HG03460 (cell line): ENCODE results near the gene LYPD6B.

Source experiments
- ATAC-seq: cut with Tn5 transposase; IDR thresholded peaks from one replicate; pipeline ENCODE4 v1.9.1; 2021; ENCODE audit not compliant: unreplicated experiment

LYPD6B gene

GRCh38 chr2:149104221-149104620, 65.7 kb downstream of the LYPD6B start:
- no peak for ATAC-seq

- no peak for ATAC-seq
Observed at GRCh38 chr2:149112068-149112467, 73.6 kb downstream of the LYPD6B start.

GRCh38 chr2:149112713-149113112, 74.2 kb downstream of the LYPD6B start:
- ATAC-seq = no peak

DNA sequence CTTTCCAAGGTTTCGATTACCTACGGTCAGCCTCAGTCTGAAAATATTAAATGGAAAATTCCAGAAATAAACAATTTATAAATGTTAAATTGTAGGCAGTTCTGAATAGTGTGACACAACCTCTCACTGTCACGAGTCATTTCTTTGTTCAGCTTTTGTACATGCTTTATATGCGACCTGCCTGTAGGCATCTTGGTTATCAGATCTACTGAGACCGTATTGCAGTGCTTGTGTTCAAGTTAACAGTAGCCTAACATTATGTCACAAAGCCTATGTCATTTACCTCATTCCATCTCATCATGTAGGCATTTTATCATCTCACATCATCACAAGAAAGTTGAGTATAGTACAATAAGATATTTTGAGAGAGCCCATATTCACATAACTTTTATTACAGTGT, 77.3 kb downstream of the LYPD6B start:
- ATAC-seq = no peak

DNA sequence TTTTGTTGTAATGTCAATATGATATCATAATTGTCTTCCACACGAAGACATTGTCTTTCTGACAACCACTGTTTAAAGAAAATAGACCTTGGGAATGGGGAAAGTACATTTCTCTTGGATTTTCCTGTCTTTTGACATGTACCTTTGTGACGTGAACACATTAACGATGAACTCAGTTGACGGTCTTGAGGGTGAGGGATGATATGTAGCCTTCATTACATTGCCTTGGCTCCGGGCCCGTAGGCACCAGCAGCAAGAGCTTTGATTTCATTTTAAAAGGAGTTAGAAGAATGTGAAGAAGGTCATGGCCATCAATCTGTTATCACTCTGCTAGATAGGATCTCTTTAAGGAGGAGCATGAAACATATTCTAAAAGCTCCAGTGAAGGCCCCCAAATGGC, 80.9 kb downstream of the LYPD6B start:
- ATAC-seq = no peak

DNA sequence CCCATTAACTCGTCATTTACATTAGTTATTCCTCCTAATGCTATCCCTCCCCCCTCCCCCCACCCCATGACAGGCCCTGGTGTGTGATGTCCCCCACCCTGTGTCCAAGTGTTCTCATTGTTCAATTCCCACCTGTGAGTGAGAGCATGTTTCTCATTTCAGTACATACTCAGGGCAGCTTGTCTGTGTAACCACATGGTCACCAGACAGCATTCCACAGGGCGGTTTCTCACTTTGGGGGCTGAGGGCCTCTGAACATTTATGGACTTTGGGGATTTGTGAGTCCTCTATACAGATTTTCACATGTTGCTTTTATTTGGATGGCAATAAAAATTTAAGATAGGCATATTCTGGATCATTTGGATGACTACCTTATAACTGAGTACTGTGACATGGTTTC, 84.0 kb downstream of the LYPD6B start:
- no peak for ATAC-seq

DNA sequence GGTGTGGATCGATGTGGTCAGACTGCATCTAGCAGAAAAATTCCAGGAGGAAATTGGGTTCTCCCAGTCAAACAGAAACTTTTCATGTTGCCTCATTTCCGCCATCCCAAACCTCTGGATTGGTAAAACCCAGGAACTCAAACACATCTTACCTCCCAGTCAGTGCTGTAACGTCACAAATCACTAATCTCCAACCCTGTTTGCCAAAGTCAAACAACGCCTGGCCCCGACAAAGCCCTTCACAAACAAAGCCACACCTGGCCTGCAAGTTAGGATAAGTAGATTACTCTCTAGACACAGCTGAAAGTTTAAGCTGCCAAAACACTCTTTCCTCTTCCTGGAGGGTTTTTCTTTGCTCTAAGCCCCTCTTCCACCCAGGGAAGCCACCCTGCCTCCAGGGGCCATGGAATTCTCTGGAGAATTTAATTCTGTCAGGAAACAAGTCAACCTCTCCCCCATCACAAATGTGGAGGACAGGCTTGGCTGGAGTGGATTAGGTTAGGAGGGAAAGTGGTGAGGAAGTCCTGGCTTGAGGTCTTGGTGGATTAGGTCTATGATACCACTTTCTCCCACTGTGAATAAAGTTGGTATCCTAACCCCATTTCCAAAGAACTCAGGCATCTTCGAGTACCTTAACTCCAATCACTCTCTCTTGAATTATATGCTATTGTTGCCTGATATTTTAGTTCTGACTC, 86.7 kb downstream of the LYPD6B start:
- ATAC-seq = no peak

GRCh38 chr2:149129433-149129832, 90.9 kb downstream of the LYPD6B start:
- no peak for ATAC-seq

- no peak for ATAC-seq
Observed at GRCh38 chr2:149132339-149132738, 93.8 kb downstream of the LYPD6B start.

GRCh38 chr2:149132901-149133300, 94.4 kb downstream of the LYPD6B start:
- ATAC-seq = no peak

DNA sequence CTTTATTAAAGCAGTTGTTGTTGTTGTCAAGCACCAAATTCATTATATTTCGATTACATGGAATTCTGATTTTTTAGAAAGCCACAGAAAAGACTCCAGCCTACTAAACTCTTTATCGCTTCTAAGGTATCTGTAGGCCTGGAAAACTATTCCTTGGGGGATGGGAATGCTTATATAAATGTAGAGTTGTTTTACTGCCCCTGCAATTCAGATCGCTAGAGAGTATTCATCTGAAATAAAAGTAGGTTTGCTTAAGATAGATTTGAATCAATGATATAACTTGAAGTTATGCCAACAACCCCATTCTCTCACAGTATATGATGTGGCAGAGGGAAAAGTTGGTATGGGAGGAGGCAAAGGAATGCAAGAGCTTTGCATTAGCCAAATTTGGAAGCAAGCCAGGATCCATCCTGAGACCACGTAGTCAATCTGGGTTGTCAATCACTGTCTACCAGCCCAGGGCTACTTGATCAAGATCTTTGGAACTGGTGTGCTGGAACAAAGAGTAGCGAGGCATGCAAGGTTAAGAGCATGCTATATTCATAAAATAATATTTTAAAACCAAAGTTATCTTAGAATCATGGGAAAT, 95.9 kb downstream of the LYPD6B start:
- ATAC-seq = no peak

GRCh38 chr2:149136111-149136510, 97.6 kb downstream of the LYPD6B start:
- no peak for ATAC-seq

DNA sequence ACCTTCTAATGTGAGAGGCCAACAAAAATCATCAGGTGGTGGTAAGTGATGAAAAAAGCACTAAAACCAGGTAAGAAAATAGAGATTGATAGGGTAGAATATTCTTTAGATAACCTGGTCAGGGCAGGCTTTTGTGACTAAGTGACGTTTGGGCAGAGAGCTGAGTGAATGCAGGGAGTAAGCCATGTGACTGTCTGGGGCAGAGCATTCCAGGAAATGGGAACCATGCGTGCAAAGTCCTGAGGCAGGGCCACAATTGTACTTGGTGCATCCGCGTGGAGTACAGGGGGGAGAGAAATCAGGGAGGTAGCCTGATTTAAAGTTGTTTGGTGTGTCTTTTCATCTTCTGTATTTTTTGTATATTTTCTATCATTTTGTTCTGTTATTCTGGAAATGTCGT, 102.5 kb downstream of the LYPD6B start:
- no peak for ATAC-seq

DNA sequence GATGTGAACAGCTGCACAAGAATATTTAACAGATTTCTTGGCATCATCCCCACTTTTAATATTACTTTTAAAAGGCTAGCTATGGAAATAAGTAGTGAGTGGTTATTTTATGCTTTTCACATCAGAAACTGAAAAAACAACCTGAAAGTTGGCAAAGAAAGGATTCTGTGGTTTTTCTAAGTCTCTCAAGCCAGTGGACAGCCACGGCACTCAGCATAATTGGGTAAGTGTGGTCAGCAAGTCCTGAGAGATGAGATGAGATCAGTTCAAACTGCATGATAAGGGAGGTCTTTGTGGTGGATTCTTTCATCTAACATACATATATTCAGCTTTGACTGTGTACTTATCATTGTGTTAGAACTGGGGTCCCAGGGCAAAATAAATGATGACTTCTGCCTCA, 105.2 kb downstream of the LYPD6B start:
- no peak for ATAC-seq

DNA sequence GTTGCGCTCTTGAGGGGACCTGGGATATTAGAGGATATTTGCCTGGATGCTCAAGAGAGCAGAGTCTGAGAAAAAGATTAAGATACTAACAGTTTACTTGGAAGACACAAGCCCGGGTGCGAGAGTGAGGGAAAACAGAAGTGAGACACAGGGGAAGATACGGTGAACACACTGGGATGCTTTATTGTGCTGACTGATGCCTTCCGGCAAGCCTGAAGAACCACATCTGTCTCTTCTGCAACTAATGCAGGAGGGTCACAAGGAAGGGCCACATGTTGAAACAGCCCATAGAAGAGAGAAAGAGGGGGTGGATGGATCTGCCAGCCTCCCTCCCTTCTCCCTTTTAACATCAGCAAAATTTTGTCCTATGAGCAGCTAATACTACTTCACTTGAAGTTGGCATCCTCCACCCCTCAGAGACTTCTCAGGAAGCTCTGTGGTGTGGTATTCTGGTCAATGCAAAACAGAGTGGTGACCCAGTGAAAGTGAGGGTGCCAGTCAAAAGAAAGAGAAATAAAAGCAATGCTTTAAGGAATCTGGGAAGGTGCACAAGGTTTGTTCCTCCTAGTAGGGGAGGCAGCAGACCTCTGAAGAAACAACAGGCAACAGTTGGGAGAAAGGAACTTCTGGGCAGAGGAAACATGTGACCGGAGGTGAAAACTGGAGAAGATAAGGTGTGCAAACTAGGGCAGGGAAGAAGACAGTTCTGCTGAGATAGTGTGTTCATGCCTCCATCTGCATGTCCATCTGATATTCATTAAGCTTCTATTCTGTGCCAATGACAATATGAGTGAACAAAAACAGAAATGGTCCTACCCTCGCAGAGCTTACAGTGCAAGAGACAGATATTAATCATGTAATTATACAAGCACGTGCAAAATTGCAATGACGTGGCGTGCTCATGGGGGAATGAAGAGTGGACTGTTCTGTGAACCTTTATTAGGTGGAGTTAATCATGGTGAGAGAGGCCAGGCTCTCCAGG, 107.1 kb downstream of the LYPD6B start:
- ATAC-seq = no peak

DNA sequence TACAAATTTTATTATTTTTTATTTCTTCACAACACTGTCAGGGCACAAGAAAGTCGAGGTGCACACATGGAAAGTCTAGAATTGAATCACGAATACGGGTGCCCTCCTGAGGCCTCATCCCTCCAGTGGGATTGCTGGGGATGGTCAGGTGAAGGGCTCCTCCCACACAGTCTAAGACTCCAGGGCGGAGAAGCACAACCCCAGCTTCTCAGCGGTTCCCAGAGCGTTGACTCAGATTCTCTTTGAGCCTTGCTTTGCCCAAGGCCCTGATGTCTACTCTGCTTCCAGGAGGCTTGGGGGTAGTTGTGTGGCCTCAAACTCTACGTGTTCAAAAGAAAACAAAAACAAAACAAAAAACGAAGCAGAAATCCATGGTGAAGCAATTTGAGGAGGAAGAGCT, 108.4 kb downstream of the LYPD6B start:
- no peak for ATAC-seq

DNA sequence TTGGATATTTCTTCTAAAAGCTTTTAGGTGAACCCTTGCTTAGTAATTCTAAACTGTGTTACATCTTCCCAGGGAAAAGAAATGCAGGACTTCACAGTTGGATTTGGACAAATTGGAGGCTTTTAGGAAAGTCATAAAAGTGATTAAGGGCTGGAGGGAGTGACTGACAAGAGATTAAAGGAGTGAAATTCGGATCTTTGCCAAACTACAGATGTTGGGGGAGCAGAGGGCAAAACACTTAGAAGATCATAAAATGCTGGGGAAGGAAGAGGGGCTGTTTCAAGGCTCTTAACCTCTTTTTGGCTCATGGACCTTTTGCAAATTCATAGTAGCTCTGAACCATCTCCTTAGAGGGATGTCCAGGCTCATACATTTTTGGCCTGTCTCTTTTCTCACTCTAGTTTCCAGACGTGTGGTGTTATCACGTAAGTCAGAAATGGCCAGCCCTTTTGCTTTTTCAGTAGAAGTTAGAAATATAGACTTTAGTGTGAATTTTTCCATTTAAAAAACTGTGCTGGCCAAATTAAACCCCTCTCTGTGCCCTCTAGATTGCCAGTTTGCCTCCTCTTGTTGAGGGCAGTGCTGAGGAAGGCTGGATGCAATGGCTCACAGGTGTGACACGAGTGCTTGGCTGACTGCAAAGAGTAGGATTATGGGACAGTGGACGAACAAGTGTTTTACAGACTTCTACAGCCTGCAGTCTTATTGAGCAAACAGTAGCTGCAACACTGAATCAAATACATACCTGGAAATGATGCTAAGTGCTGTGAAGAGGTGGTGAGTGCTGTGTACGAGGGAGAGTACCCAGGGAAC, 109.9 kb downstream of the LYPD6B start:
- no peak for ATAC-seq

- ATAC-seq = no peak
Observed at GRCh38 chr2:149149007-149149297, 110.5 kb downstream of the LYPD6B start.

- no peak for ATAC-seq
Observed at GRCh38 chr2:149152469-149152953, 114.0 kb downstream of the LYPD6B start.

GRCh38 chr2:149155196-149155969, 116.9 kb downstream of the LYPD6B start:
- no peak for ATAC-seq
